Tibial nerve (tissue), 4 donors: Measurements from ENCODE around the gene C1orf167.

Experiments used
- CTCF ChIP-seq, 5 experiments: fragments of 200-600 bp in 3 of 5; fragments of 450-650 bp in 2 of 5; sonication (generic) in 3 of 5; IDR thresholded peaks; one replicate each; pipeline ENCODE4 v1.5.1; 2016 to 2019; ENCODE audit warnings: antibody characterized with exemption in 5 of 5, mild to moderate bottlenecking in 3 of 5, moderate library complexity in 2 of 5
- EP300 ChIP-seq, 2 donors: sonication (generic); formaldehyde crosslinking; IDR thresholded peaks; one replicate each; pipeline ENCODE4 v1.6.1; 2017; ENCODE audit warnings: antibody characterized with exemption in 2 of 2, mild to moderate bottlenecking in 1 of 2

GRCh38 chr1:11784993-11785769 is 23.2 kb downstream of the C1orf167 start:
- peak; percentile 74 to 94 (median 86) for TF ChIP-seq CTCF (IDR thresholded peaks at IDR 0.05)
- peak in 1 of 2 donors; percentile 60 for TF ChIP-seq EP300 (IDR thresholded peaks at IDR 0.05)
